IPS-20b (cell line): ENCODE results near the gene PCBD1.

Source experiments
- H3K27ac ChIP-seq: one replicate; pipeline ENCODE4 v1.5.1; 2013; ENCODE audit warnings: low read length
- H3K27me3 ChIP-seq: 2 replicates; pipeline ENCODE4 v1.6.1; 2013; ENCODE audit warnings: mild to moderate bottlenecking, low read length, inconsistent platforms; ENCODE audit not compliant: insufficient read depth
- H3K36me3 ChIP-seq: 2 replicates; pipeline ENCODE4 v1.6.1; 2013; ENCODE audit warnings: low read depth, mild to moderate bottlenecking, inconsistent platforms, low read length, moderate library complexity; ENCODE audit not compliant: insufficient read depth
- H3K4me1 ChIP-seq: 2 replicates; pipeline ENCODE4 v1.6.1; 2013; ENCODE audit warnings: mild to moderate bottlenecking, control low read depth, inconsistent platforms, low read length, moderate library complexity; ENCODE audit not compliant: insufficient read depth
- H3K4me3 ChIP-seq: 2 replicates; pipeline ENCODE4 v1.5.1; 2013; ENCODE audit warnings: mild to moderate bottlenecking, low read length, inconsistent platforms
- H3K9ac ChIP-seq: 2 replicates; pipeline ENCODE4 v1.6.1; 2013; ENCODE audit warnings: low read depth, mild to moderate bottlenecking, inconsistent platforms, low read length, moderate library complexity
- H3K9me3 ChIP-seq: 2 replicates; pipeline ENCODE4 v1.6.1; 2013; ENCODE audit warnings: mild to moderate bottlenecking, low read depth, low read length, inconsistent platforms; ENCODE audit not compliant: insufficient read depth

The PCBD1 gene

GRCh38 chr10:70837660-70838059 is 50.7 kb downstream of the PCBD1 start:
- Histone ChIP-seq H3K9me3 (no peaks in the 10 kb centered on the region), H3K9ac (no peak overlapping the region), H3K36me3 (peaks cover 24% of the 10 kb centered on the region), H3K4me1 (no peaks in the 10 kb centered on the region), H3K27ac (no peak overlapping the region), H3K4me3 (no peak overlapping the region), H3K27me3 (no peaks in the 10 kb centered on the region)

- peaks cover 24% of the 10 kb centered on the region for H3K36me3 ChIP-seq
- H3K4me1 ChIP-seq = no peaks in the 10 kb centered on the region
- no peaks in the 10 kb centered on the region for H3K27me3 ChIP-seq
- H3K4me3 ChIP-seq = no peak overlapping the region
- no peak overlapping the region for H3K9ac ChIP-seq
- H3K9me3 ChIP-seq = no peaks in the 10 kb centered on the region
- no peak overlapping the region for H3K27ac ChIP-seq
Observed at GRCh38 chr10:70836319-70836718, 52.0 kb downstream of the PCBD1 start.

- no peak overlapping the region for H3K4me3 ChIP-seq
- no peak overlapping the region for H3K9ac ChIP-seq
- no peaks in the 10 kb centered on the region for H3K9me3 ChIP-seq
- peaks cover 26% of the 10 kb centered on the region for H3K36me3 ChIP-seq
- H3K27me3 ChIP-seq = no peaks in the 10 kb centered on the region
- no peaks in the 10 kb centered on the region for H3K4me1 ChIP-seq
- no peak overlapping the region for H3K27ac ChIP-seq
Observed at GRCh38 chr10:70834441-70835151, 53.8 kb downstream of the PCBD1 start.

GRCh38 chr10:70834021-70834420 is 54.3 kb downstream of the PCBD1 start:
- Histone ChIP-seq H3K4me3 (no peak overlapping the region), H3K36me3 (peaks cover 28% of the 10 kb centered on the region), H3K9ac (no peak overlapping the region), H3K9me3 (no peaks in the 10 kb centered on the region), H3K27ac (no peak overlapping the region), H3K4me1 (no peaks in the 10 kb centered on the region), H3K27me3 (no peaks in the 10 kb centered on the region)

GRCh38 chr10:70833601-70834000 is 54.8 kb downstream of the PCBD1 start:
- no peak overlapping the region for H3K27ac ChIP-seq
- H3K27me3 ChIP-seq = no peaks in the 10 kb centered on the region
- peaks cover 32% of the 10 kb centered on the region for H3K36me3 ChIP-seq
- H3K4me3 ChIP-seq = no peak overlapping the region
- H3K9me3 ChIP-seq = no peaks in the 10 kb centered on the region
- no peak overlapping the region for H3K9ac ChIP-seq
- H3K4me1 ChIP-seq = no peaks in the 10 kb centered on the region
